Upper lobe of left lung (tissue), 6 donors: ENCODE data around the gene EDA2R. TPM values are rescaled to one million over a fixed set of nuclear protein-coding genes. Genes with fewer than 3 reads are reported as not detected.

ENCODE experiments used
- ATAC-seq, 2 donors: fragments of 200-7000 bp; cut with Tn5 transposase; one replicate each; pipeline ENCODE4 v1.9.1; 2022; ENCODE audit warnings: mild to moderate bottlenecking in 2 of 2, moderate library complexity in 2 of 2; ENCODE audit not compliant: low FRiP score in 2 of 2
- DNase-seq, 2 donors: peaks; one replicate each; pipeline ENCODE4 v3.0.0-alpha.2; 2019 to 2020
- H3K27ac ChIP-seq, 4 donors: fragments of 200-600 bp; sonication (generic); one replicate each; pipeline ENCODE4 v1.5.1; 2016 to 2019
- H3K27me3 ChIP-seq, 4 donors: fragments of 200-600 bp; sonication (generic); one replicate each; pipeline ENCODE4 v1.5.1; 2017 to 2019
- H3K36me3 ChIP-seq, 4 donors: fragments of 200-600 bp; sonication (generic); one replicate each; pipeline ENCODE4 v1.5.1; 2016 to 2019
- H3K4me1 ChIP-seq, 4 donors: fragments of 200-600 bp; sonication (generic); one replicate each; pipeline ENCODE4 v1.5.1; 2018 to 2019
- H3K4me3 ChIP-seq, 4 donors: fragments of 200-600 bp; sonication (generic); one replicate each; pipeline ENCODE4 v1.5.1; 2017 to 2019; ENCODE audit warnings: mild to moderate bottlenecking in 2 of 4, moderate library complexity in 1 of 4
- H3K9me3 ChIP-seq, 4 donors: fragments of 200-600 bp; sonication (generic); one replicate each; pipeline ENCODE4 v1.5.1; 2018 to 2019
- EP300 ChIP-seq, 4 donors: sonication (generic); formaldehyde crosslinking; IDR thresholded peaks; one replicate each; pipeline ENCODE4 v1.5.1; 2017; ENCODE audit warnings: antibody characterized with exemption in 4 of 4, control low read depth in 2 of 4
- POLR2A ChIP-seq, 4 donors: fragments of 450-650 bp; IDR thresholded peaks; one replicate each; pipeline ENCODE4 v1.5.1; 2016 to 2017; ENCODE audit warnings: antibody characterized with exemption in 4 of 4, mild to moderate bottlenecking in 2 of 4
- POLR2AphosphoS5 ChIP-seq, 2 donors: sonication (generic); formaldehyde crosslinking; IDR thresholded peaks; one replicate each; pipeline ENCODE4 v1.5.1; 2017; ENCODE audit warnings: antibody characterized with exemption in 2 of 2
- WGBS, 2 donors: methylation state at CpG; one replicate each; pipeline ENCODE4 v1.1.5; 2017 to 2018; 5-methylcytosine and 5-hydroxymethylcytosine counted together
- total RNA-seq, 6 donors: library from RNA; depleted of rRNA in 4 of 6; stranded (reverse); fragments of >200 nt in 4 of 6; gene quantifications; one replicate each; pipeline versions ENCODE4 v1.1.0 to v1.2.1, GENCODE V29; 2016 to 2021
- TF ChIP-seq, protein P1 (sequence below), 6 experiments: fragments of 450-650 bp in 4 of 6; fragments of 200-600 bp in 2 of 6; sonication (generic) in 2 of 6; IDR thresholded peaks; one replicate each; pipeline ENCODE4 v1.5.1; 2016 to 2019; ENCODE audit warnings: antibody characterized with exemption in 6 of 6
- donor health status: DM: no; HTN: no; CAD: no; lungs with moderate emphysema.
- donor health status: DM: no; HTN: yes; CAD: no; lungs with severe emphysema.

EDA2R gene, protein sequence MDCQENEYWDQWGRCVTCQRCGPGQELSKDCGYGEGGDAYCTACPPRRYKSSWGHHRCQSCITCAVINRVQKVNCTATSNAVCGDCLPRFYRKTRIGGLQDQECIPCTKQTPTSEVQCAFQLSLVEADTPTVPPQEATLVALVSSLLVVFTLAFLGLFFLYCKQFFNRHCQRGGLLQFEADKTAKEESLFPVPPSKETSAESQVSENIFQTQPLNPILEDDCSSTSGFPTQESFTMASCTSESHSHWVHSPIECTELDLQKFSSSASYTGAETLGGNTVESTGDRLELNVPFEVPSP
- total RNA-seq: 1 to 10 TPM in 4 of 6 donors, under 1 TPM in 1, not detected in 1; 0.30 to 4.9 (median 2.1) TPM

DNA sequence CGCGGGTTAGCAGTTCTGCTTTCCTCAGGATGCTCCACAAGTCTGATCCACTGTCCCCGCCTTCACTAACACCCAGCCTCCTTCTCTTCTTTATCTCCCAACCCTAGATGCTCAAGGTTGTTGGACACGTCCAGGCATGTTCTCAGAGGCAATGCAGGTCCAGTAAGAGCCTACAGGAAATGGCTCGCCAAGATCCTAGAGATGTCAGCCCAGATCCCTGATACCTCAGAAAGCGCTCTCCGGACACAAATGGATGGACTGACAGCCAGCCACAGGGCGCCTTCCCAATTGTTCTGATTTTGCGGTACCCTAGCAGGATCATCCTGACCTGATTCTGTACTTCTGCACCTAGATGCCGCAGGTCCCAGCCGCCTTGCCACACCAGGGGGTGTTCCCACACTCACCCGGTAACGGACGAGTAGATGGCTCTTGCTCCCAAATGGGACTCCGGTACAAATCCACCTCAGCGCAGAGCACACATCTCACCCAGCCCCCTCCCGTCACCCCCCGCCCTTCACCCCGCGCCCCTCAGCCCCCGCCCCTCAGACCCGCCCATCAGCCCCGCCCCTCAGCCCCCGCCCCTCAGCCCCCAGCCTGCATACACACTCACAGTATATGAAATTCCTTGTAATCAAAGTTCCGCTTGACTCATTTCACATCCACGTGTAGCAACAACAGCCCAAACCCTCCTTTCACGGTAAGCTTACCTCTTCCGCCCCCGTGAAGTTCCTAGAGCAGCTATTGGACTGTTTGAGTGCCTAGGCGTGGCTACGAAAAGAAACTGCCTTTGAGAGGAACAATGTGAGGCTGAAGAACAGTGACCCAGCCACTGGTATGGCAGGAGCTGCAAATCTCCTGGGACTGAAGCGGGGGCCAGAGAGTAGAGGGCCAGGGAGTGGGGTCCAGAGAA lies at the start of gene EDA2R:
TSS of gene EDA2R (minus strand) at position 488 of the 910 bp plus-strand sequence. CDS start 23,058 bp downstream, outside the sequence.
- Histone ChIP-seq H3K36me3 (no peaks in the 10 kb centered on the region), H3K4me3 (peak within 1 kb of the TSS in 3 of 4 donors; percentile 25 to 40 (median 33)), H3K27ac (no peak within 1 kb of the TSS), H3K9me3 (no peaks in the 10 kb centered on the region), H3K4me1 (no peaks in the 10 kb centered on the region), H3K27me3 (no peaks in the 10 kb centered on the region)
- ATAC-seq (peak; percentile 46 to 63), DNase-seq (peak; percentile 16 to 41)
- TF ChIP-seq POLR2AphosphoS5 (IDR thresholded peaks at IDR 0.05) (no peak), POLR2A (IDR thresholded peaks at IDR 0.05) (no peak), EP300 (IDR thresholded peaks at IDR 0.05) (no peak)
- TF ChIP-seq, protein P1, sequence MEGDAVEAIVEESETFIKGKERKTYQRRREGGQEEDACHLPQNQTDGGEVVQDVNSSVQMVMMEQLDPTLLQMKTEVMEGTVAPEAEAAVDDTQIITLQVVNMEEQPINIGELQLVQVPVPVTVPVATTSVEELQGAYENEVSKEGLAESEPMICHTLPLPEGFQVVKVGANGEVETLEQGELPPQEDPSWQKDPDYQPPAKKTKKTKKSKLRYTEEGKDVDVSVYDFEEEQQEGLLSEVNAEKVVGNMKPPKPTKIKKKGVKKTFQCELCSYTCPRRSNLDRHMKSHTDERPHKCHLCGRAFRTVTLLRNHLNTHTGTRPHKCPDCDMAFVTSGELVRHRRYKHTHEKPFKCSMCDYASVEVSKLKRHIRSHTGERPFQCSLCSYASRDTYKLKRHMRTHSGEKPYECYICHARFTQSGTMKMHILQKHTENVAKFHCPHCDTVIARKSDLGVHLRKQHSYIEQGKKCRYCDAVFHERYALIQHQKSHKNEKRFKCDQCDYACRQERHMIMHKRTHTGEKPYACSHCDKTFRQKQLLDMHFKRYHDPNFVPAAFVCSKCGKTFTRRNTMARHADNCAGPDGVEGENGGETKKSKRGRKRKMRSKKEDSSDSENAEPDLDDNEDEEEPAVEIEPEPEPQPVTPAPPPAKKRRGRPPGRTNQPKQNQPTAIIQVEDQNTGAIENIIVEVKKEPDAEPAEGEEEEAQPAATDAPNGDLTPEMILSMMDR (IDR thresholded peaks at IDR 0.05): no peak
- WGBS, 2 donors: 5 to 32% methylated on average over 7 to 25 of the region's 32 CpGs

DNA sequence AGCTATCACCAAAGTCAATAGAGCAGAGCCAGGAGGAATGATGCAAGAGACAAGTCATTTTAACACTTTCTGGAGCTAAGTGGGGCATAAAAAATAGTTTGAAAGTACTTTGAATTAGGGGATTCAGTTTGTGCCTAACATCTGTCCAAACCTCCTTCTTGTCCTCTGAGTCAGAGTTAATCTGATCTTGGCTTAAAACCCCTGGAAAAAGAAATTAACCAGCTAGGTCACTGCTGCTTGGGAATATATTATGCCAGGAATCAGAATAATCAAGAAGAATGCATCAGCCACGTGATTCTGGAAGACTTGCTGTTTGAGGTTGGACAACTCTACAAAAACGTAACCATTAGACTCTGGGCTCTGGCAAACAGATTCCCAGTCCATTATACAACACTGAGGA lies 45.3 kb upstream of the EDA2R start:
- WGBS, 2 donors: 49 to 59% methylated on average over 2 of the region's 2 CpGs
- Histone ChIP-seq H3K36me3 (no peaks in the 10 kb centered on the region), H3K27me3 (no peaks in the 10 kb centered on the region), H3K27ac (no peak overlapping the region), H3K4me3 (no peak overlapping the region), H3K4me1 (no peaks in the 10 kb centered on the region), H3K9me3 (no peaks in the 10 kb centered on the region)
- ATAC-seq (peak in 1 of 2 donors; percentile 53), DNase-seq (no peak)
- TF ChIP-seq POLR2AphosphoS5 (IDR thresholded peaks at IDR 0.05) (no peak), POLR2A (IDR thresholded peaks at IDR 0.05) (no peak), EP300 (IDR thresholded peaks at IDR 0.05) (no peak)
- TF ChIP-seq, protein P1 (IDR thresholded peaks at IDR 0.05): no peak

DNA sequence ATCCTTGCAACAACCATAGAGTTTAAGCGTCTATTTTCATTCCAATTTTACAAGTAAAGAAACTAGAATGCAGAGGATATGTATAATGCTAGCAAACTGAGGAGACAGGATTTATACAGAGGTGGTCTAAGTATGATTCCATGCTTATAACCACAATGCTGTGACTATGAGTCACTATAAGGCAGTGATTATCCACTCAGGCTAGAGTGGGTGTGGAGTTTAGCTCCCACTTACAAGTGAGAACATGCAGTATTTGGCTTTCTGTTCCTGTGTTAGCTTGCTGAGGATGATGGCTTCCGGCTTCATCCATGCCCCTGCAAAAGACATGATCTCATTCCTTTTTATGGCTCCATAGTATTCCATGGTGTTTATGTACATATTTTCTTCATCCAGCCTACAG lies 41.6 kb upstream of the EDA2R start:
- no peak for ATAC-seq
- TF ChIP-seq POLR2AphosphoS5 (IDR thresholded peaks at IDR 0.05): no peak
- TF ChIP-seq, protein P1 (IDR thresholded peaks at IDR 0.05): no peak
- TF ChIP-seq POLR2A (IDR thresholded peaks at IDR 0.05): no peak
- TF ChIP-seq EP300 (IDR thresholded peaks at IDR 0.05): no peak
- 76 to 94% methylated on average over 2 of the region's 2 CpGs for WGBS, 2 donors

DNA sequence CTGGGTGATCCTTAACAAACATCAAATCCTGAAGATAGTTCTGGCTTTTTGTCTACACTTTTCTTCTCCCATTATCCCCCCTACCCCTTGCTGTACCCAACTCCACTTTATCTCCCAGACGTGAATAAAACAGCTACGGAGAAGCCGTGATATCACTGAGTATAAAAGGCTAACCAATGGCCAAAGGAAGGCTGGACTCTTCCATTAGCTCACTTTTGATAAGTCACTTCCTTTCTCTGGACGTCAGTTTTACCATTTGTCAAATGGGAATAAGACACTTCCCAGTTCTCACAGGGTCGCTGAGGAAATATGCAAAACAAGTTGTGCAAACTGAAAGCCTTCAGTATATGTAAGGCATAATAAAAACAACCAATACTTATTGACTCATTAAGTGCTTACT lies 38.6 kb upstream of the EDA2R start:
- H3K4me3 ChIP-seq: no peak overlapping the region
- ATAC-seq (no peak), DNase-seq (no peak)
- no peaks in the 10 kb centered on the region for H3K27me3 ChIP-seq
- H3K9me3 ChIP-seq: no peaks in the 10 kb centered on the region
- no peaks in the 10 kb centered on the region for H3K36me3 ChIP-seq
- TF ChIP-seq EP300 (IDR thresholded peaks at IDR 0.05): no peak
- TF ChIP-seq POLR2A (IDR thresholded peaks at IDR 0.05): no peak
- TF ChIP-seq, protein P1 (IDR thresholded peaks at IDR 0.05): no peak
- H3K27ac ChIP-seq: no peak overlapping the region
- H3K4me1 ChIP-seq: no peaks in the 10 kb centered on the region
- 62 to 66% methylated on average over 5 of the region's 5 CpGs for WGBS, 2 donors

More for the DNA sequence above, 41.6 kb upstream of the EDA2R start:
- Histone ChIP-seq H3K4me3 (no peak overlapping the region), H3K27me3 (no peaks in the 10 kb centered on the region), H3K9me3 (no peaks in the 10 kb centered on the region), H3K27ac (no peak overlapping the region), H3K4me1 (no peaks in the 10 kb centered on the region), H3K36me3 (no peaks in the 10 kb centered on the region)
- no peak for DNase-seq
